Gastroesophageal sphincter (tissue), 4 donors: Measurements from ENCODE around the gene L3MBTL3. TPM values are rescaled to one million over a fixed set of nuclear protein-coding genes. Genes with fewer than 3 reads are reported as not detected.
"Not testable (repeated sequence)": the region's sequence is repeated elsewhere in the genome, so short reads cannot be mapped to it uniquely, and the experiment has no call there.

Experiments used
- ATAC-seq: fragments of 150-250 bp; one replicate; pipeline ENCODE4 v1.9.1; 2016; ENCODE audit warnings: mild to moderate bottlenecking, moderate library complexity
- H3K27ac ChIP-seq, 4 donors: fragments of 200-600 bp; sonication (generic) in 3 of 4; 1 replicate in 3 of 4; 2 replicates in 1 of 4; pipeline ENCODE4 v1.5.1; 2016 to 2019
- H3K27me3 ChIP-seq: fragments of 200-600 bp; sonication (generic); one replicate; pipeline ENCODE4 v1.5.1; 2019
- H3K36me3 ChIP-seq, 2 donors: fragments of 200-600 bp; sonication (generic); one replicate each; pipeline ENCODE4 v1.5.1; 2019; ENCODE audit warnings: control low read depth in 1 of 2
- H3K4me1 ChIP-seq, 3 donors: fragments of 200-600 bp; sonication (generic); 1 replicate in 2 of 3; 2 replicates in 1 of 3; pipeline ENCODE4 v1.5.1; 2016 to 2019; ENCODE audit warnings: control low read depth in 2 of 3
- H3K4me3 ChIP-seq, 2 donors: fragments of 200-600 bp; sonication (generic); one replicate each; pipeline ENCODE4 v1.5.1; 2019; ENCODE audit warnings: mild to moderate bottlenecking in 1 of 2, moderate library complexity in 1 of 2
- H3K9me3 ChIP-seq, 3 donors: fragments of 200-600 bp; sonication (generic); one replicate each; pipeline ENCODE4 v1.5.1; 2017 to 2019; ENCODE audit warnings: control low read depth in 2 of 3
- EP300 ChIP-seq: sonication (generic); formaldehyde crosslinking; IDR thresholded peaks from one replicate; pipeline ENCODE4 v1.6.1; 2017; ENCODE audit warnings: antibody characterized with exemption, mild to moderate bottlenecking
- POLR2A ChIP-seq, 2 donors: fragments of 450-650 bp; IDR thresholded peaks; one replicate each; pipeline ENCODE4 v1.6.1; 2017; ENCODE audit warnings: antibody characterized with exemption in 2 of 2, mild to moderate bottlenecking in 2 of 2, moderate library complexity in 1 of 2
- POLR2AphosphoS5 ChIP-seq: sonication (generic); formaldehyde crosslinking; IDR thresholded peaks from one replicate; pipeline ENCODE4 v1.6.1; 2017; ENCODE audit warnings: antibody characterized with exemption
- WGBS, 2 donors: methylation state at CpG; one replicate each; pipeline ENCODE4 v1.1.5; 2018; ENCODE audit warnings: low coverage in 1 of 2; 5-methylcytosine and 5-hydroxymethylcytosine counted together
- total RNA-seq, 4 donors: library from RNA; depleted of rRNA; stranded (reverse); fragments of >200 nt; gene quantifications; one replicate each; pipeline ENCODE4 v1.1.0, GENCODE V29; 2016
- TF ChIP-seq, protein P1 (sequence below), 4 experiments: fragments of 200-600 bp in 2 of 4; fragments of 450-650 bp in 2 of 4; sonication (generic) in 1 of 4; IDR thresholded peaks; one replicate each; pipeline ENCODE4 v1.5.1; 2017 to 2019; ENCODE audit warnings: antibody characterized with exemption in 4 of 4, mild to moderate bottlenecking in 2 of 4, moderate library complexity in 2 of 4

The L3MBTL3 gene
- total RNA-seq, 4 donors from 2014 or later: 3.6 to 6.3 (median 4.8) TPM

DNA sequence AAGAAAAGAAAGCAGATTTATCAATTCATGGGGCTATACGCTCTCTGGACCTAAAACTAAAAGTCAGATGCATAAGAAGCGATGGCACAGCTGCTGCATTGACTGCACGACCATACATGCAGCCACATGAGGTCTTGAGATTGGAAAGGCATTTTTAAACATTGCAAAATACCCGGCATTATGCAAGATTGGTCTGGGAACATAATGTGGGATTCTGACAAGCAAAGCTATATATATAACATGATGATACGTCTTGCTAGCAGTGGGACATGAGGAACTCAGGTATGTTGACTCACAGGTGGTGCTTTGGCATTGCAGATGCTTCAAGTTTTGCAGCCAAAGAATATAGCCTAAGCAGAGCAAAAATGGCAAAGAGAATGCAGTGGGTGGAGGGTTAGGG is 149.3 kb downstream of the L3MBTL3 start:
- no peak overlapping the region for H3K4me3 ChIP-seq
- 43 to 84% methylated on average over 5 of the region's 5 CpGs for WGBS, 2 donors
- no peaks in the 10 kb centered on the region for H3K36me3 ChIP-seq
- peaks cover 0 to 7% (median 0%) of the 10 kb centered on the region in 3 donors for H3K9me3 ChIP-seq
- ATAC-seq: no peak
- no peaks in the 10 kb centered on the region for H3K4me1 ChIP-seq
- TF ChIP-seq, protein P1, sequence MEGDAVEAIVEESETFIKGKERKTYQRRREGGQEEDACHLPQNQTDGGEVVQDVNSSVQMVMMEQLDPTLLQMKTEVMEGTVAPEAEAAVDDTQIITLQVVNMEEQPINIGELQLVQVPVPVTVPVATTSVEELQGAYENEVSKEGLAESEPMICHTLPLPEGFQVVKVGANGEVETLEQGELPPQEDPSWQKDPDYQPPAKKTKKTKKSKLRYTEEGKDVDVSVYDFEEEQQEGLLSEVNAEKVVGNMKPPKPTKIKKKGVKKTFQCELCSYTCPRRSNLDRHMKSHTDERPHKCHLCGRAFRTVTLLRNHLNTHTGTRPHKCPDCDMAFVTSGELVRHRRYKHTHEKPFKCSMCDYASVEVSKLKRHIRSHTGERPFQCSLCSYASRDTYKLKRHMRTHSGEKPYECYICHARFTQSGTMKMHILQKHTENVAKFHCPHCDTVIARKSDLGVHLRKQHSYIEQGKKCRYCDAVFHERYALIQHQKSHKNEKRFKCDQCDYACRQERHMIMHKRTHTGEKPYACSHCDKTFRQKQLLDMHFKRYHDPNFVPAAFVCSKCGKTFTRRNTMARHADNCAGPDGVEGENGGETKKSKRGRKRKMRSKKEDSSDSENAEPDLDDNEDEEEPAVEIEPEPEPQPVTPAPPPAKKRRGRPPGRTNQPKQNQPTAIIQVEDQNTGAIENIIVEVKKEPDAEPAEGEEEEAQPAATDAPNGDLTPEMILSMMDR (IDR thresholded peaks at IDR 0.05): no peak
- no peak for TF ChIP-seq POLR2AphosphoS5
- TF ChIP-seq EP300: no peak
- TF ChIP-seq POLR2A (IDR thresholded peaks at IDR 0.05): no peak
- H3K27me3 ChIP-seq: no peaks in the 10 kb centered on the region
- H3K27ac ChIP-seq: no peak overlapping the region

DNA sequence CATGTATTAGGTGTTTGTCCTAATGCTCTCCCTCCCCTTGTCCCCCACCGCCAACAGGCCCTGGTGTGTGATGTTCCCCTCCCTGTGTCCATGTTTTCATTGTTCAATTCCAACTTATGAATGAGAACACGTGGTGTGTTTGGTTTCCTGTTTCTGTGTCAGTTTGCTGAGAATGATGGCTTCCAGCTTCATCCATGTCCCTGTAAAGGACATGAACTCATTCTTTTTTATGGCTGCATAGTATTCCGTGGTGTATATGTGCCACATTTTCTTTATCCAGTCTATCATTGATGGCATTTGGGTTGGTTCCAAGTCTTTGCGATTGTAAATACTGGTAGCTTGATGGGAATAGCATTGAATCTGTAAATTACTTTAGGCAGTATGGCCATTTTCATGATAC is 151.8 kb downstream of the L3MBTL3 start:
- H3K27ac ChIP-seq, H3K36me3 ChIP-seq, H3K4me3 ChIP-seq, H3K4me1 ChIP-seq, ATAC-seq, H3K27me3 ChIP-seq: not testable (repeated sequence)
- 62 to 88% methylated on average over 2 to 4 of the region's 4 CpGs for WGBS, 2 donors
- peaks cover 0 to 15% (median 0%) of the 10 kb centered on the region in 3 donors for H3K9me3 ChIP-seq

DNA sequence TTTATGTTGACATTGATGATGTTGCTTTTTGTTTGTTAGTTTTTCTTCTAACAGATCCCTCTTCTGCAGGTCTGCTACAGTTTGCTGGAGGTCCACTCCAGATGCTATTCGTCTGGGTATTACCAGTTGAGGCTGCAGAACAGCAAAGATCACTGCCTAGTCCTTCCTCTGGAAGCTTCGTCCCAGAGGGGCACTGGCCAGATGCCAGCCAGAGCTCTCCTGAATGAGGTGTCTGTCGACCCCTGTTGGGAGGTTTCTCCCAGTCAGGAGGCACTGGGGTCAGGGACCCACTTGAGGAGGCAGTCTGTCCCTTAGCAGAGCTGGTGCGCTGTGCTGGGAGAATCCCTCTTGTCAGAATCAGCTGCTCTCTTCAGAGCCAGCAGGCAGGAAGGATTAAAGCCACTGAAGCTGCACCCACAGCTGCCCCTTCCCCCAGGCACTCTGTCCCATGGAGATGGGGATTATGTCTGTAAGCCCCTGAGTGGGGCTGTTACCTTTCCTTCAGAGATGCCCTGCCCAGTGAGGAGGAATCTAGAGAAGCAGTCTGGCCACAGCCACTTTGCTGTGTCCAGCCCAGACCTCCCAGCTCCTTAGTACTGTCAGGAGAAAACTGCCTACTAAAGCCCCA is 155.1 kb downstream of the L3MBTL3 start:
- not testable (repeated sequence) for H3K4me3 ChIP-seq, H3K36me3 ChIP-seq, H3K27me3 ChIP-seq, ATAC-seq, H3K4me1 ChIP-seq, H3K27ac ChIP-seq
- WGBS, 2 donors: 100% methylated on average over 1 of the region's 4 CpGs
- peaks cover 0 to 15% (median 0%) of the 10 kb centered on the region in 3 donors for H3K9me3 ChIP-seq

DNA sequence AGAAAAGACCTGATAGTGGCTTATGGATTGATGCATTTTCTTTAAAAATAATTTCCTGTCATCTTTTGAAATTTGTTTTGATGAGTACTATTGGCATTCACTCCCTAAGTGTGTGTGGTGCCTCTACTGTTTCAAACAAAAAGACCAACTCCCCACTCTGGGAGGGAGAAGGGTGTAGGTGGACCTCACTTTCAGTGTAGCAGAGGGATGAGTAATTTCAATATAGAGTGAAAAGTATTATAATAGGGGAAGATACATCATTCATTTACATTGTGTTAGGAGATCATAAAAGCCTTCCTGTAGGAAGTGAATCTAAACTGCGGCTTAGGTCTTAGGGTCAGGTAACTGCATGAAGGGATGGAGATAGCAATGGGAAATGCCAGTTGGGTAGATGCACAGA is 158.0 kb downstream of the L3MBTL3 start:
- TF ChIP-seq, protein P1 (IDR thresholded peaks at IDR 0.05): no peak
- no peak for TF ChIP-seq POLR2AphosphoS5
- no peak for TF ChIP-seq EP300
- TF ChIP-seq POLR2A (IDR thresholded peaks at IDR 0.05): no peak
- no peak for ATAC-seq
- H3K27me3 ChIP-seq: no peaks in the 10 kb centered on the region
- no peaks in the 10 kb centered on the region for H3K4me1 ChIP-seq
- 100% methylated on average over 1 of the region's 1 CpG for WGBS, 2 donors
- H3K4me3 ChIP-seq: no peak overlapping the region
- H3K9me3 ChIP-seq: peaks cover 0 to 8% (median 0%) of the 10 kb centered on the region in 3 donors
- H3K27ac ChIP-seq: no peak overlapping the region
- no peaks in the 10 kb centered on the region for H3K36me3 ChIP-seq

DNA sequence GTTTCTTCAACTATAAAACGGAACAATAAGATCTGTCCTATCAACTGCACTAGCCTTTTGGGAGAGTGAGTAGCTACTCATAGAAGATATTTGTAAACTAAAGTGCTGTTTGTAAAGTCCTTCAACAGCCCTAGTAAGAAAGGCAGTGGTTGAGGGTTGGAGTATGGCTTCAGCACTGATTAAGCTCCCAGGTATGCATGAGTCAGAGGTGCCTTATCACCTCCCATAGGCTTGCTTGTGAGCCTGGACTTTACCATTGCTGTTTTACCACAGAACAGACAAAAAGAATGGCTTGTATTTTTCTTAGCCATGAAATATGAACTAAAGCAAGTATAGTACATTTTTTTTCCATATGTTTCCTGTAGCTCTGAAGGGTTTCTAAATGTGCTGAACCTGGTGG is 160.3 kb downstream of the L3MBTL3 start:
- Histone ChIP-seq H3K27ac (no peak overlapping the region), H3K9me3 (no peaks in the 10 kb centered on the region), H3K4me1 (no peaks in the 10 kb centered on the region), H3K36me3 (no peaks in the 10 kb centered on the region), H3K4me3 (no peak overlapping the region), H3K27me3 (no peaks in the 10 kb centered on the region)
- no peak for ATAC-seq
- TF ChIP-seq POLR2AphosphoS5 (no peak), POLR2A (IDR thresholded peaks at IDR 0.05) (no peak), EP300 (no peak)
- TF ChIP-seq, protein P1 (IDR thresholded peaks at IDR 0.05): no peak
- WGBS, 2 donors: 100% methylated on average over 1 of the region's 1 CpG

DNA sequence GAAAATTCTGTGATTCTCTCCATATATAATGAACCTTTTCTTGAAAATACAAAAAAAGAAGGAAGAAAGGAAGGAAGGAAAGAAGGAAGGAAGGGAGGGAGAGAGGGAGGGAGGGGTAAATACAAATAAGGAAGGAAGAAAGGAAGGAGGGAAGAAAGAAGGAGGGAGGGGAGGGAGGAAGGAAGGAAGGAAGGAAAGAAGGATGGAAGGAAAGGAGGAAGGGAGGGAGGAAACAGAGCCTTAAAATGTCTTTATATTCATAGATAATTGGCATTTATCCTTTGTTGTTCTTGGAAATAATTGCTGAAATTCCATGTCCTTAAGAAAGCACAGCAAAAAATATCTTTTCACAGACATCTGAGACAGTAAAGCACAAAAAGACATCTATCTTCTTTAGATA is 164.1 kb downstream of the L3MBTL3 start:
- no peak for ATAC-seq

More for the DNA sequence above, 164.1 kb downstream of the L3MBTL3 start:
- Histone ChIP-seq H3K36me3 (no peaks in the 10 kb centered on the region), H3K27me3 (no peaks in the 10 kb centered on the region), H3K4me1 (no peaks in the 10 kb centered on the region), H3K9me3 (no peaks in the 10 kb centered on the region), H3K4me3 (no peak overlapping the region), H3K27ac (no peak overlapping the region)
- TF ChIP-seq EP300 (no peak), POLR2AphosphoS5 (no peak), POLR2A (IDR thresholded peaks at IDR 0.05) (no peak)
- TF ChIP-seq, protein P1 (IDR thresholded peaks at IDR 0.05): no peak
